Nephron (organoid): Measurements from ENCODE around the gene BCAS3.

Source experiments
- H3K27ac Mint-ChIP-seq, 3 experiments: 2 replicates each; pipeline ENCODE4 v1.8.0; 2020; ENCODE audit warnings: mixed read lengths in 3 of 3, mild to moderate bottlenecking in 2 of 3, moderate library complexity in 1 of 3
- H3K27me3 Mint-ChIP-seq: 2 replicates; pipeline ENCODE4 v1.8.0; 2021; ENCODE audit warnings: low read depth, mild to moderate bottlenecking, moderate library complexity, mixed read lengths
- H3K36me3 Mint-ChIP-seq: 2 replicates; pipeline ENCODE4 v1.8.0; 2020; ENCODE audit warnings: low read depth, mixed read lengths
- H3K4me1 Mint-ChIP-seq: 2 replicates; pipeline ENCODE4 v1.8.0; 2020; ENCODE audit warnings: mixed read lengths
- H3K4me3 Mint-ChIP-seq, 3 experiments: 2 replicates each; pipeline ENCODE4 v1.8.0; 2020; ENCODE audit warnings: mild to moderate bottlenecking in 3 of 3, mixed read lengths in 3 of 3, moderate library complexity in 2 of 3
- H3K9me3 Mint-ChIP-seq: 2 replicates; pipeline ENCODE4 v1.8.0; 2020; ENCODE audit warnings: mixed read lengths
- CTCF ChIP-seq, 3 experiments: fragments of 200-600 bp; sonication (generic); IDR thresholded peaks; one replicate each; pipeline ENCODE4 v1.5.0; 2021; ENCODE audit warnings: antibody characterized with exemption in 3 of 3; ENCODE audit not compliant: unreplicated experiment in 3 of 3

BCAS3 gene

GRCh38 chr17:60846175-60846574, 168.5 kb downstream of the BCAS3 start:
- H3K4me3 Mint-ChIP-seq, result no peak overlapping the region
- H3K9me3 Mint-ChIP-seq, result no peaks in the 10 kb centered on the region
- H3K27ac Mint-ChIP-seq, result no peak overlapping the region
- no peaks in the 10 kb centered on the region for H3K4me1 Mint-ChIP-seq
- no peak for TF ChIP-seq CTCF (IDR thresholded peaks at IDR 0.05; ENCODE audit: unreplicated experiment in 3 of 3)
- H3K27me3 Mint-ChIP-seq, result no peaks in the 10 kb centered on the region
- no peaks in the 10 kb centered on the region for H3K36me3 Mint-ChIP-seq

- H3K27me3 Mint-ChIP-seq, result no peaks in the 10 kb centered on the region
- H3K27ac Mint-ChIP-seq, result no peak overlapping the region
- H3K4me3 Mint-ChIP-seq, result no peak overlapping the region
- no peaks in the 10 kb centered on the region for H3K4me1 Mint-ChIP-seq
- no peak for TF ChIP-seq CTCF (IDR thresholded peaks at IDR 0.05; ENCODE audit: unreplicated experiment in 3 of 3)
- H3K36me3 Mint-ChIP-seq, result no peaks in the 10 kb centered on the region
- H3K9me3 Mint-ChIP-seq, result no peaks in the 10 kb centered on the region
These were observed 173.5 kb downstream of the BCAS3 start for GRCh38 chr17:60851181-60851580.

- no peaks in the 10 kb centered on the region for H3K27me3 Mint-ChIP-seq
- no peak overlapping the region for H3K27ac Mint-ChIP-seq
- no peaks in the 10 kb centered on the region for H3K4me1 Mint-ChIP-seq
- TF ChIP-seq CTCF (IDR thresholded peaks at IDR 0.05; ENCODE audit: unreplicated experiment in 3 of 3), result no peak
- H3K4me3 Mint-ChIP-seq, result no peak overlapping the region
- H3K36me3 Mint-ChIP-seq, result no peaks in the 10 kb centered on the region
- H3K9me3 Mint-ChIP-seq, result peaks cover 12% of the 10 kb centered on the region
These were observed 180.0 kb downstream of the BCAS3 start for GRCh38 chr17:60857556-60858080.

- TF ChIP-seq CTCF (IDR thresholded peaks at IDR 0.05; ENCODE audit: unreplicated experiment in 3 of 3), result no peak
- H3K4me3 Mint-ChIP-seq, result no peak overlapping the region
- no peak overlapping the region for H3K27ac Mint-ChIP-seq
- no peaks in the 10 kb centered on the region for H3K4me1 Mint-ChIP-seq
- no peaks in the 10 kb centered on the region for H3K27me3 Mint-ChIP-seq
- H3K36me3 Mint-ChIP-seq, result no peaks in the 10 kb centered on the region
- H3K9me3 Mint-ChIP-seq, result peaks cover 12% of the 10 kb centered on the region
These were observed 184.8 kb downstream of the BCAS3 start for GRCh38 chr17:60862482-60862881.

- H3K27me3 Mint-ChIP-seq, result no peaks in the 10 kb centered on the region
- no peaks in the 10 kb centered on the region for H3K4me1 Mint-ChIP-seq
- H3K27ac Mint-ChIP-seq, result no peak overlapping the region
- TF ChIP-seq CTCF (IDR thresholded peaks at IDR 0.05; ENCODE audit: unreplicated experiment in 3 of 3), result no peak
- peaks cover 12% of the 10 kb centered on the region for H3K9me3 Mint-ChIP-seq
- no peaks in the 10 kb centered on the region for H3K36me3 Mint-ChIP-seq
- no peak overlapping the region for H3K4me3 Mint-ChIP-seq
These were observed 186.4 kb downstream of the BCAS3 start for GRCh38 chr17:60863892-60864707.

GRCh38 chr17:60864708-60865005, 187.0 kb downstream of the BCAS3 start:
- no peak overlapping the region for H3K4me3 Mint-ChIP-seq
- H3K27ac Mint-ChIP-seq, result no peak overlapping the region
- H3K9me3 Mint-ChIP-seq, result peaks cover 12% of the 10 kb centered on the region
- no peaks in the 10 kb centered on the region for H3K27me3 Mint-ChIP-seq
- TF ChIP-seq CTCF (IDR thresholded peaks at IDR 0.05; ENCODE audit: unreplicated experiment in 3 of 3), result no peak
- no peaks in the 10 kb centered on the region for H3K36me3 Mint-ChIP-seq
- H3K4me1 Mint-ChIP-seq, result no peaks in the 10 kb centered on the region
